HG03354 (cell line): Measurements from ENCODE around the gene SATB2.
A peak's percentile ranks its signal among the peaks of the same experiment; 100 is the strongest.

ENCODE experiments used
- ATAC-seq: cut with Tn5 transposase; IDR thresholded peaks from one replicate; pipeline ENCODE4 v1.9.1; 2021; ENCODE audit warnings: mild to moderate bottlenecking; ENCODE audit not compliant: unreplicated experiment, poor library complexity, severe bottlenecking

The SATB2 gene

DNA sequence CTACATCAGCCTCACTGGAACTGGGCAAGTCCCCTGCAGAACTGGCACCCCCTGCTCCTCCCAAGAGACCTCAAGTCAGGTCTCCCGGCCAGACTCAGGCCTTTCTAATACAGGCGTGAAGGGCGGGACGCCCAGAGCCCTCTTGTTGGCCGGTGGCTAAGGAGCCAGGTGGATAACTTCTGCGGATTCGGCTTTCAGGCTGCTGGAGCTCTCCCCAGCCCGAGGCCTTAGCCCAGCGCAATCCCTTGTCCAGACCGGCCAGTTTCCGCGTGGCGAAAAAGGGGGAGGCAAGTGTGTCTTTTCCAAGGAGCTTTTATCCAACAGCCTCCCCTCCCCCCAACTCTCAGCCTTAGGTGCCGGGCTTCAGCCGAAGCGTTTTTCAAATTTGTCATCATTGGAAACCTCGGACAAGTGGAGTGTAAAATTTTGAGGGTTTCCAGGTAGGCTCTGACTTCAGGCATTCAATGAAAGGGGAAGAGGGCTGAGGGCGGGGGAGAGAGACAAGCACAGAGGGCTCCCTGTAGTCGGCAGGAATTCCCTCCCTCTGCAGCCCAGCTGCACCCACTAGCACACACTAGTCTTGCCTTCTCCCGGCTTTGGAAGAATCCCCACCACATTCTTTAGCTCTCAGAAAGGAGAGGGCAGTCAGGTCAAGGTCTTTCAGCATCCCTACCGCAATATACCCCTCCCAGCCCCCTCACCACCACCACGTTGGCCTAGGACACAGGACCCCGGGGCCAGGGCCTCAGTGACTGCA is 9.5 kb upstream of the SATB2 start:
- ATAC-seq = no peak

DNA sequence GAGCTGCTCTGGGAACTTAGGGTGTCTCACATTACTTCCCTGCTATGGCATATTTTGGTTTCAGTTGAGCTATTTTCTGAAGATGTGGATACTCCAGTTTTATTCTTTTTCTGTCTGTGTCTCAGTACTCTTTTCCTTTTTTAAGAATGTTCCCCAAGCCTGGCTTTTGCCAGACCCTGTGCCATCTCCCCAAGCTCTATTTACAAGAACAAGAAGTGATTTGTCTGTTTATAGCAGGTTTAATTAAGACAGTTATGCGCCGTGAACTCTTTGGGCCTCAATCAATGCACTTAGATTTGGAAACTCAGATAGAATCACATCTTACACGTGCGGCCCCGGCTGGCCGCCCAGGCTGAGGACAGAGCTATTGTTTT is 8.9 kb upstream of the SATB2 start:
- ATAC-seq = no peak

DNA sequence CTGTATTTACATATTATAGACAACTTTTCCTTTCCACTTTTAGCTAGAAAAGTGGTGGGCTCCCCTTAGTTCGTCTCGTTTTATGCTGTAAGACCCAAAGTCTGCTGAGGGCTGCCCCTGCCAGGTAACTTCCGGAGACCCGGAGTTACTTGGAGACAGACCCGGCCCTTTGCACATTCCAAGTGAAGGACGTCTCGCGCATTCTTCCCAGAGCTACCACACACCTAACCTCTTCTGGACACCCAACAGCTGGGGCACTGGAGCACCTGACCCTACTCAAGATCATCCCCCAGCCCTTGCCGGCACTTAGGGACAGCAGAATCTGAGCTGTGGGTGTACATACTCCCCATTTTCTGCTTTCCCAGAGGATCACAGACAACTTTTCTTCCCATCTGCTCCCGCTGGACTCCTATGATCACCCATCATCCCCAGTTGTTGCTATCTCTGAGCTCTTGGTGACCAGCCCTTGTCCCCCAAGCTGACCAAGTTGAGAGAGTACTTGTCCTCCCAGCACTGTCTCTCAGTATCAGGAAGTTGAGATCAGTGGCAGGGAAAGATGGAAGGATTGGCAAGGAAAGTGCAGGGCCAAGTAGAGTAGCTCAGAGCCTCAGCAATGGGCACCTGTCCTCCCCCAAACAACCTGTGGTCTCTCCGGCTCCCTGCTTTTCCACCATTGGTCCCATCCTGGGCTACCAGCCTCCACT is 8.4 kb upstream of the SATB2 start:
- ATAC-seq = no peak

DNA sequence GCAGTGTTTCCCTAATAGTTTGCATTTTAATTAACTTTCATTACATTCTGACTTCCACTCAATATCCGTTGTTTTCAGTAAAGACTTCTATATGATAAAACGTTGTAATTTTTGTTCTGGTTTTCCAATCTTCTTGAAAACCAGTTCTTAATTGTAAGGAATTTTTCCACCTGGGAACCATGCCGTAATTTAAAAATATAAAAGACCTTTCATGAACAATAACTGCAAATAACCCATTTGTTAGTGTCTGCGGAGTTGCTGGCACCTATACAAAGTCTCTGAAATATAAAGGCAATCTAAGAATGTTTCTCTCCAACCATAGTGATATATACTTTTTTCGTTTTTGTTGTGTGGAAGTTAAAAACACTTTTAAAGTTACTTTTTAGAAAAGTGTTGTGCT is 7.7 kb upstream of the SATB2 start:
- ATAC-seq = no peak

DNA sequence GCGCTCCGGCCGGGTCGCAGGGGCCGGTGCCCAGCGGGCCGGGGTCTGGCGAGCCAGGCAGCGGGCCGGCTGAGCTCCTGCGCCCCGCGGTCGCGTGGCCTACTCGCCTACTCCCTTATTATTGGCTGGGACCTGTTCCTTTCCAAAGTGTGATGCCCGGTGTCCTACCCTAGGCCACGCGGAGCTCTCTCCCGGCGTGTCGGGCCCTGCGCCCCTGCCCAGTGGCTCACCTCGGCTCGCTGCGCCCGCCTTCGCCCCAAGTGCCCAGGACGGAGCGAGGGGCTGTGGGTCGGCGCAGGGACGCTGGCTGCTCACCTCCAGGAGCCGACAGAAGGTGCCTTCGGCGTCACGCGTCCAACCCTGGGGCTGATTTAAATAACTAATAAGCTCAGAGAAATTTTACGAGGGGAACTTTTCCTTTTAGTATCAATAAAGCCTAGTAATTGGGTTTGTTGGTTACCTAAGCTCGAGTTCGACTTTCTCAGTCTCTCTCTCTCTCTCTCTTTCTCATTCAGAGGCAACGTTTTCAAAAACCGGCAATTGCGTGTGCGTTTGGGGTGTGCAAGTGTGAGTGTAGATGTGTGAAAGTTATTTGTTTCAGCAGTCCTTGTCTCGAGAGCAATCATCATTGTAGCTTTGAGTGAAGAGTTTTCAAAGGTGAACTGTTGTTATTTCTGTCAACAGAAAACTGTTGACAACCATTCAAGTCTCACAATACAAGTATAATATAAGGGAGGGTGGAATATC is 7.0 kb upstream of the SATB2 start:
- ATAC-seq = no peak

DNA sequence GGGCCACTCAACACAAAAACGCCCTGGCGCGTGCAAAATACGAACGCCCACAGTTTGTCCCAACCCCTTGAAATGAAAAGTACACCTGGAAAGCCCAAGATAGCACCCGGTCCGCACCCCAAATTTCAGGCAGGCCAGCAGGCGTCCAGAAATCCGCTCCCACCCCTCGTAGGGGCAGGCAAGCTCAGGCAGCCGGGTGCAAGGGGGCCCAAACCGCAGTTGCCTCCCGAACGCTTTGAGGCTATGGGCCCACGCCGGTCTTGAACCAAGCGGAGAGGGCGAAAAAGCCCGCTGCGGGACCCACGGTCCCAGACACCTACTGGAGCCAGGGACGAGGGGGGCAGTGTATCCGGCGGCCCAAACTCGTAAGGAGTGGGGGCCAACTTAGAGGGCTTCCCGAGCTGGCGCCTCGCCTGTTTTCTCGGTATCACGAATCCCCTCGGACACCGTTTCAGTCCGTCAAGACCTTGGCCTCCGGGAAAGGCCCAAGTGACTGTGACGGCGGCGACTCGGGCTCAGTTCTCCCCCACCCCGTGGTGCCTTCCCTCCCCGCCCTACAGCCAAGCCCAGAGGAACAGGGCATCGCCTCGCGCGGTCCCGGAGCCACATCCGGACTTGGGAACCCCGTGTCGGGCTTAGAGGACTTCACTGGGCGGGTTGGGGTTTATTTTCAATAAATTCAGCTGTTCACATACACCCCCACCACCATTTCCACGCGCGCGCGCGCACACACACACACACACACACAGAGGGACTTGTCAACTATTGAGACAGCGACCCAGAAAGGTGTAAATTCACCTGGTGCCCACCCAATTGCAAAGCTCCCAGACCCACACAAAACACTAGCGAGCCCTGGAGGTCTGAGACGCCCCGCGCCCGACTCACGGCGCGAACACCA is 6.2 kb upstream of the SATB2 start:
- no peak for ATAC-seq

DNA sequence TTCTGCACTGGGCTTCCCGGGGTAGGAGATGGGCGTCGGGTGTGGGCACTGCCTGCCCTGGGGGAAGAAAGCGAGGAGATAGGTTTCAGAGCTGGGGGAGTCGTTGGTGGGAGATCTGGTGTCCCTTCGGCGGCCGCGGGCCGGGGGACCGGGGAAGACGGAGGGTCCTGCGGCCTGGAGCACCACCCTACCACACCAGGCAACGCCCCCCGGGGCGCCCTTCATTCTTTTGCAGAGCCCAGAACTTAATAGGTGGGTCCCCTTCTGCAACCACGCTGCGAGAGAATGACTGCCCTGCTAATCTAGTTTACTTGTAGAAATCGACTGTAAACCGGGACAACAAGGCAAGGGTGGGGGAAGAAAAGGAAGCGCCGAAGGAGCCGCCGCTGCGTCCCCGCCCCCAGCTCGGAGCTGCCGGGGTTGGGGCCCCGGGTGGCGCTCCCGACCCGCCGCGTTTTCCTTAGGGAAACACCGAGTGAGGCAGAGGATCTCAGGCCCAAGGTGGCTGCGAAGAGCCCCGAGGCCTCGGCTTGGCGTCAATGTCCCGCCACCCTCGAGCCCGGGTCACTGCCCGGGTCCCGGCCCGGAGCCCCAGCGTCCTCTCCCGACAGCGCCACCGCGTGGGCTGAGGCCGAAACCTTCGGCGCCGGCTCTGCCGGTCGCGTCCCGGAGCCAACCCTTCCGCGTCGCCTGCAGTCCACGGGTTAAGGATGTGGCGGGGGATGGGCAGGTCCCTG is 5.4 kb upstream of the SATB2 start:
- ATAC-seq = peak; percentile 45

DNA sequence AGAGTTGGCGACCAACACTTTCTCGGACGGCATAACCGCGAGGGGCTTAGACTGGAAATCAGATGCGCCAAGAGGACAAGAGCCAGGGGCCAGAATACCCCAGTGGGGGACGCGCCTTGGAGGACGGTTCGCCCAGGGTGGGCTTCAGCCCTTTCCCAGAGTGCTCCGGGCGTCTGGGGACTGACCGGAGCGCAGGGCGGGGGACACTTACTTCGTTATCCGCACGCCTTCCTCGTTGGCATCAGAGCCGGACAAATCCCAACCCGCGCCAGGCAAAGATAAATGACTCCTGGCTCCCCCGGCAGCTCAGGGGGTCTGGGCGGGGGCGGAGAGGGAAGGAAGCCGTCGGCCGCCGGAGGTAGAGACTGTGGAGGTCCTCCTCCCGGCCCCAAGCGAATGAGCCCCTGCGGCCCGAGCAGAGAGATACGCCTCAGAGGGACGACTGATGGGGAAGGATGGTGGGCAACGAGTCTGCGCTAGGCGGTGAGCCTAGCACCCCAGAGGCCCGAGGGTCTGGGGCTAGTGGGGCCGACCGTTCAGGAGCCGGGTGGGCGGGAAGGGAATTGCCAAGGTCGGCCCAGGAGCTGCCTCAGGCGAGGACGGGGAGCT is 4.7 kb upstream of the SATB2 start:
- no peak for ATAC-seq

DNA sequence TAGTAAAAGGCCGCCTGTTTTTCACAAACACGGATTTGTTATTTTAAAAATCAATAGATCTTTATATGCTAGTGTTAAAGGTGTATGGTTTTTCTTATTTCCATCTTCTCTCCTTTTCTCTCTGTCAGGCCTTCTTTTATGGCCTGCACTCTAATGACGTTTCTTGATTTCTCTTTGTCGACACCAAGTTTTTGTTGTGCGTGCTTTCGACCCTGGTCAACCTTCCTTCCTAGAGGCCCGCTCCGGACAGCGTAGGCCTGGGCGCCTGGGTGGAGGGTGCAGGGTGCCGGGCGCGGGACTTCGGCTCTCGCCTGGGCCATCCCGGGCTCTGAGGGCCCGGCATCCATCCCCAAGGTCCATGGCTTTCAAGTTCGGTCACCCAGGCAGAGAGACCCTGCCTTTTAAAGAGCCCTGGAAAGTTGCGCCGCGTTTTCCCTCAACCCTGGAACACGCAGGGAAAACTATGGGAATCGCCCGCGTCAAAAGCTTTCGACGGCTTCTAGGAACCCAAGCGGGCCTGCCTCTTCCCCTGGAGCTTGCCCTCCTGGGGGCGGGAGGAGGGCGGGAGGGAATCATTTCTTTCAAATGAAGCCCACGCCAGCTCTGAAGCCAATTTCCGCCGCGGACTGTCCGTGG is 4.1 kb upstream of the SATB2 start:
- no peak for ATAC-seq

DNA sequence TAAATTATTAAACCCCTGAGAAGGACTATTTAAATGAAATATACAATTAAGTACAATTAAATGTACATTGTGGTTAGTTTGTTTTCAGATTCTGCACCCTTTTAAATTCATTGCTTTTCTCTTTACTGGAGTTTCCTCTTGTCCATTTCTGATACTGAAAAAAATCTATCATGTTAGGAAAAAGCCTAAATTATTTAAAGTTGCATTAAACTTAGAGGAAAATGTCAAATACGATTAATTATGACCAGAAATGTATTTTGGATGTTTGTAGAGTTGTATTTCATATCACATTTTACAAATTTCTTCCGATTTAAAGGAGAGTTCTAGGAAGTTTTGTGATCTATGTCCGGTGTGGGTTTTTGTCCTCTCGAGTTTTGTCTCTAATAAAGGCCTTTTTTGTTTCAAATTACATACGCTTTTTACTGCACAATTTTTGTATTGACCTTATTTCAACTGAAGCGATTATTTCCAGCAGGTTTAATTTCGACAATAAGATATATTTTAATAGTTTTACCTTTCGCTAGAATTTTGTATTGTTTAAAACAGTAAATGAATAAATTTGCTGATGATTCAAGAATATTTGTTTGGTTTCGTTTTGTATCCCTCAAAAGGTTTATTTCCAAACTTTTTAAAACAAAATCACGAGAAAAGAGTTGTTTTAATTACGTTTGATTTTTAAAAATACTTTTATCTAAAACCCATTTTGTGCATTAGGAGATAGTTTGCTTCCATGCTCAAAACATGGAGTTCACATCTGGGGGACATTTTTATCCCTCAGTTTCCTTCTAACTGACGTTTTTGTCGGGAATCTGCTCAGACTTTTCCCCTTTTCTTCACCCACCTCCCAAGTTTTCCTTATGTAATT is 3.3 kb upstream of the SATB2 start:
- ATAC-seq = no peak

DNA sequence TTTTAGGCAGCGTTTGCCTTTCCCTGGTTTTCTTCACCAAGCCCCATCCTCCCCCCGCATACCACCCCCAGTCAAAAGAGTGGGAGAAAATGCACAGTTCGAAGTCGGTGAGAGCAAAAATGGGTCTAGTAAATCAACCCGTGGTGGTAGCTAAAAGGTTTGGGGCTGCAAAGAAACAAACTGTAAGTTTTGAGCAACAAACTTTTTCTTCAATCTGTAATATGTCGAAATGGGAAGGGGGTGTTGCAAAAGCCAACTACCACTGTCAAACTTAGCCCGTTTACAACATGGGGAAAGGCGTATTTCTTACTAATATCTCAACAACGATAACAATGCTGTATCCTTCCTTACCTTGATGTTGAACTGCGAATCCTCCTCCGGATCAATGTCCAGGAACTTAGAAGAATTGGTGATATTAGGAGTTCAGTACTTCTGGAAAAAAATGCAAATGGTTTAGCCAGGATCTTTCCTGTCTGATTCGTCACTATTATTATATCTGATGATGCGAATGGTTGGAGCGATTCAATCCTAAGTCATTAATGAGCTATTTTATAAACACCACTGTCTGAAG is 2.4 kb upstream of the SATB2 start:
- no peak for ATAC-seq

DNA sequence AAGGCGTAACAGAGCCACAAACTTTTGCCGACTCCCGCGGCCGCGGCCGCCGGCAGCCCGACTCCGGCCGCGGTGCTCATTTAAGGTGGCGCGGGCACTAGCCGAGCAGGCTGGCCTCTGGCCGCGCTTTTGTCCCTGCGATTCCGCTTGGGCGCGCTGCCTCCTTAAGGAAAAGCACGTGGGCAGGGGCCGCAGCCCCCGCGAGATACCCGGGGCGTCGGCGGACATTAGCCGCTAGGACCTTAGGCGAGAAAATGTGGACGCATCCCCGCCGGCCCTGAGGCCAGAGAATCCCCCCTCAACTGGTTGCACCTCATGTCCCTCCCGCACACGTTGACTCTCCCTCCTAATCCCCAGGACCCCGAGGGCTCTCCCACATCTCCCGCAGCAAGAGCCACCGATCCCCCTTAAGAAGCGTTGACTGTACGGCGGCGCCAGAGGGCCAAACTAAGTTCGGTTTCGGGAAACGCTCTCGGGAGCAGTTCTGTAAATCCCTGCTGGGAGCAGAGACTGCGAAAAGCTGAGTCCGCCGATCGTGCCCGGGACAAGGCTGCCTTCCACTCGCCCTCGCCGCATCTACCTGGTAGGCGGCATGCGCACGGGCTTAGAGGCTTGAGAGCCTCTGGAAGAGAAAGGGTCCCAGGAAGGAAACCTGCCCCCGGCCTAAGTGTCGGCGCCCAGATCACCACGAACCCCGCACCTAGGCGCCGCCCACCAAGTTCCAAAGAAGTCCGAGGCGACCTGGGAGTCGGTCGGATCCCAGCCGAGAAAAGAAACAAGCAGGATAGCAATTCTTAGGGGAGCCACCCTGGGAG is 1.8 kb upstream of the SATB2 start:
- peak; percentile 33 for ATAC-seq

DNA sequence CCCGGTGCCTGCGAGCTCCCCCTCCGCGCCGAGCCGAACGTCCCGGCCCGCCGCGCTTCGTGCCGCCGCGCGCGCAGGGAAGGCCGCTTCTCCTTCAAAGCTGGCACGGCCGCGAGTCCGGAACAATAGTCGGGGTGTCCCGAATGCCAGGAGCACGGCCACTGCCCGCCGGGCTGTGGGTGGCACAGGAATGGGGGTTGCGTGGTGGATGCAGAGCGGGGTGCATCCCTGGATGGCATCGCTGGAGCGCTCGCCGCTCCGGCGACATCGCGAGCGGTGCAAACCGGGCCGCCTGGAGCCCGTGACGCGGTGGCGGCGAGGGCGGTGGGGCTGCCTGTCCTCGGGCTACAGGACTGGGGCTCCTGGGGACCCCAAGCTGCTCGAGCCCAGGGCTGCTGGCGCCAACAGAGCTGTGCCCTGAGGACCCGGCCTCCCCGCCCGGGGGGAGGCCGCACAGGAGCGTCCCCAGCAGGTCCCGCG is 1.1 kb upstream of the SATB2 start:
- peak; percentile 38 for ATAC-seq

DNA sequence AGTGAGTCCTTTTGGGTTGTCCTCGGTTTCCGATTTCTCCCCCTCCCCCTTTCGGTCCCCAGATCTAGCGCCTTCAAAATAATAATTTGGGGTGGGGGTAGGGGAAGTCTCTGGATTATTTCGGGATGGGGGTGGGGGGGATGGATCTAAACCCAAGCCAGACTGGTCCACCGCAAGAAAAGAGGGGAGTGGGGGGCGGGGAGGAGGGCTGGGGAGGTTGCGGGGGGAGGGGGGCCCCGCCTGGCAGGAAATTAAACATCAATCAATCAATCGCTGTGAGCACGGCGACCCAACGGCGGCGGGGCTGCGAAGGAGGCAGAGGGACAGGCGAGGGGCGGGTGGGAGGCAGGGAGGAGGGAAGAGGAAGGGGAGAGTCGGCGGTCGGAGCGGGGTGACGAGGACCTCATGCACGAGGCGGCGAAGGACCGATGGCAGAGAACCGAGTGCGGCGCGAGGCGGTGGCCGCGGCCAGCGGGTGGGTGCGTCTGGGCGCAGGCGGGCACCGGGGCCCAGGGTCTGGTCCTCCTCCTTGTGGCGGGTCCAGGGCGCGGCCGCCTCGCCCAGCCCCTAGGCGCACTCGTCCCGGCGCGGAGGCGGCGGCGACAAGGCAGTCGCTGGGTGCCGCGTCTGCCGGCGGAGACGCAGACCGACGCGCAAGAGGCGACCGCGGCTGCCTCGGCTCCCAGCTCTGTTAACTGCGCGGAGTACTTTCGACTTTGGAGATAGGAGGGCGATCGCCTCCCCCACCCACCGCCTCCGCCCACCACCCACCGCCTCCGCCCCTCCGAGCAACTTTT is 468 bp upstream of the SATB2 start:
- peak; percentile 30 for ATAC-seq

DNA sequence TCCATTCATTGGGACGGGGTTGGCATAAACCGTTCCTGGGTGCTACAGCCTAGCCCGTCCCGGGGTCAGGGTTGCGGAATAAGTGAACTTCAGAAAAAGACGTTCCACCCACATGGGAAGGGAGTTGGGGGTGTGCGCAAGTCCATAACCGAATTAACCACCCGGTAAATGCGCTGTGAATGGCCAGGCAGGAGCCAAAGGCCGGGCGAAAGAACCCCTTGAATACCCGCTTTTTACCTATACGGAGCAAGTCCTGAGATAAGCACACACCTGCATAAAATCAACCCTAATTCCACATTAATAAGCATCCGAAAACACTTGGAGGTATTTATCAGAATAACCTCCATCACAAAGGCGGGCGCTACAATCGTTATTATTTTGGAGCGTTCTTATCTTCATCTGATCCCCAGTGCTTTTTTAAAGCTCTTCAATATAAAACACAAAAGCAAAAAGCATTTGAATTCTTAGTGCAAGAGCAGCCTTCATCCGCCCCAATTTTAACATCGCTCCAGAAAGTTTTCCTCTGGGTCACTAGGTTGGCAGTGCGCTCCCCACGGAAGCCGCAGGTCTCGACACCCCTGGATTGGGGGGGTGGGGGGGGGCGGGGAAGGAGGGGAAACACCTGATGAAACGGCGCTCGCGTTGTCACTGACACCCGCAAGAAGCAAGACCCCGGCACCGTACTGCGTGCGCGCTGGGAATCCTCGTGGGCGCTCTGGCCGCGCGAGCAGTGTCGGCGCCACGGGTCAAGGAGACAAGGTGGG is 1.2 kb downstream of the SATB2 start:
- no peak for ATAC-seq
